Measurements from ENCODE around the gene LINGO4.
"Not testable (repeated sequence)": the region's sequence is repeated elsewhere in the genome, so short reads cannot be mapped to it uniquely, and the experiment has no call there.

Gene LINGO4

DNA sequence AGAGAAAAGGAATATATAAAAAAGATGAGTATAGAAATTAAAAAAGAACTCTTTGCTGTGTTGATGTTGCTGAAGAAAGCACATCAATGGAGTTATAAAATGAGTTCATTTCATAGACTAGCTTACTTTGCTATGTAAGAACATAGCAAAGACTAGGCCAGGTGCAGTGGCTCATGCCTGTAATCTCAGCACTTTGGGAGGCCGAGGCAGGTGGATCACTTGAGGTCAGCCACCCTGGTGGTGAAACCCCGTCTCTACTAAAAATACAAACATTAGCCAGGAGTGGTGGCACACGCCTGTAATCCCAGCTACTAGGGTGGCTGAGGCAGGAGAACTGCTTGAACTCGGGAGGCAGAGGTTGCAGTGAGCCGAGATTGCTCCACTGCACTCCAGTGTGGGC, 23.2 kb downstream of the LINGO4 start:
- not testable (repeated sequence) for DNase-seq (ENCODE audit: low spot score)

DNA sequence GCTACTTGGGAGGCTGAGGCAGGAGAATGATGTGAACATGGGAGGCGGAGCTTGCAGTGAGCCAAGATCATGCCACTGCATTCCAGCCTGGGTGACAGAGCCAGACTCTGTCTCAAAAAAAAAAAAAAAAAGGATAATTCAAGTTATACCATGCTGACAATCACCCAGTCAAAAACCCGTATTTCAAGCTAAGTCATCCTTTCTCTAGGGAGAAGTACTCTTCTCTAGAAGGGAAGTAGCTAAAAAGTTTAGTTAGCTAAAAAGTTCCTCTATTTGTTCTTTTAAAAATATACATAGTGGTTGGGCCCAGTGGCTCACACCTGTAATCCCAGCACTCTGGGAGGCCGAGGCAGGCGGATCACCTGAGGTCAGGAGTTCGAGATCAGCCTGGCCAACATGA, 24.5 kb downstream of the LINGO4 start:
- not testable (repeated sequence) for DNase-seq (ENCODE audit: low spot score)

DNA sequence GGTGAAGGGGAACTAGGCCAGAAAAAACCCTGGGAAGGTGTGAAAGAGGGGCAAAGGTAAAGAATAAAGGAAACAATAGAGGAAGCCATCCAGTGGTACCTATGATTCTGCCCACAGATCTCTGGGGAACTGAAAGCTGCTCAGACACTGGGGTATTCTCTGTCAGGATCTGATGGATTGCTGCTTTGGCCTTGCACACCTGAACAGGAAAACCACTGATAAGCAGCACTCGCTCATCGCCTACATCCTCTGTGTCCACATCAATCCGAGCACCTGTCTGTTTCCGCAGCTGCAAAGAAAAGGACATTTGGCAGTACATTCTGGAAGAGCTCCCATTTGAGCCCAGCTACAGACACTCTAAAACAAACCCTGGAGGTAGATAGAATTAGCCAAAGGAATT, 25.4 kb downstream of the LINGO4 start:
- DNase-seq (ENCODE audit: low spot score) = no peak

DNA sequence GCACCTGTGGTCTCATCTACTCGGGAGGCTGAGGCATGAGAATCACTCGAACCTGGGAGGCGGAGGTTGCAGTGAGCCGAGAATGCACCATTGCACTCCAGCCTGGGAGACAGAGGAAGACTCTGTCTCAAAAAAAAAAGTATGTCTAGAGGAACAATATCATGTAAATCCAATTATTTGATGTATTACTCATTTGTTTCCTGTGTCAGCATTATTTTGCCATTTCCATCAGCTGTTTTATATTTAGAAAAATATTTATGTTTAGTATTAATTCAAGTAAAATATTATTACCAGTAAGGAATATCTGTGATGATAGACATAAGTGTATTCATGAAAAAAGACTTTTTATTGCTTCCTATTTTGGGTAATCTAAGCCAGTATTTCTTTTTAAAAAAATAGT, 27.9 kb downstream of the LINGO4 start:
- no peak for DNase-seq (ENCODE audit: low spot score)

DNA sequence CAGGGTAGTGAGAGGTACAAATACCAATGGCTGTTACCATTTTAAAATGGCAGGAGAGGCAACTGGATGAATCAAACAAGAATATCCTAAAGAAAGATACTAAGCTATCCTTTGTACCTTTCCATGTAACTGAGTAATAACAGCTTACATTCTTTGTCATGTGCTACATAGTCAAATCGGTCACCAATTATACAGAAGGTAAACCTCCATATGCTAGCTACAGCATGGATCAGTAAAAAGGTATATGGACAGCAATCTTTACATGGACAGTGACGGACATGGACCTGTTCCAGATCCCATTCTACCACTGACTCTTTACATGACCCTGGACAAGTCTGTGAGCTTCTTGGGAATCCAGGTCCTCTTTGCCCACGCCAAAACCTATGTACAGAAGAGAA, 28.6 kb downstream of the LINGO4 start:
- DNase-seq (ENCODE audit: low spot score) = no peak

DNA sequence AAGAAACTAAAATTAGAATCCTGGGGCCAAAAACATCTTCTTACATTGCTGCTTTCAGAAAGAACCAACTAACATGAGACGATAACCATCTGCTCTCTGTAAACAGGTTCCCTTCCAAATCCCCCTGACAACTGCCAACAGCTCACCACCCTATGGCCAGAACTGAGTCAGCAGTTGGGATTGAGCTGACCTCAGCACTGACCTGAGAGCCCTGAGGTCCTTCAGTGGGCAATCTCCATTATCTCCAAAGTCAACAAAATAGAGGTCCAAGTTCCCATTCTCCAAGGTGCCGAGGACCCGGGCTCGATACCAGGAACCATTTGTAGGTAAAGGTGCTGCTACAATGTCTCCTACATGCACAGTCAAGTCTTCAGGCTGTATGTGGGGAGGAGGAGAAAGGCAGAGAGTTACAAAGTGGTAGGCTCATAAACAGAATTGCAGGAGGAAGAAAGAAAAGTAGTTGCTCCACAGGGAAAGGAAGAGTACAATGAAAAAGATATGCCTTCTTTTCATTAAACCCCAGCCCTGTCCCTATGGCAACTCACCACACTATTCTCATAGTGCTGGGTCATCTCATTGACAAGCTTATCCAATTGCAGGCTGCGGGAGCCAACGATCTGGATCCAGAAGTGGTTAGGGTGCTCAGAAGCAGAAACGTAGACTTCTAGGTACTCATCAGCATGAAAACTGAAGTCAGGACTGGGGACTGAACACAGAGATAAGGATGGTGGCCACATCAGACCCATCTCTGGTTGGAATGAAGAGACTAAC, 29.1 kb downstream of the LINGO4 start:
- no peak for DNase-seq (ENCODE audit: low spot score)

DNA sequence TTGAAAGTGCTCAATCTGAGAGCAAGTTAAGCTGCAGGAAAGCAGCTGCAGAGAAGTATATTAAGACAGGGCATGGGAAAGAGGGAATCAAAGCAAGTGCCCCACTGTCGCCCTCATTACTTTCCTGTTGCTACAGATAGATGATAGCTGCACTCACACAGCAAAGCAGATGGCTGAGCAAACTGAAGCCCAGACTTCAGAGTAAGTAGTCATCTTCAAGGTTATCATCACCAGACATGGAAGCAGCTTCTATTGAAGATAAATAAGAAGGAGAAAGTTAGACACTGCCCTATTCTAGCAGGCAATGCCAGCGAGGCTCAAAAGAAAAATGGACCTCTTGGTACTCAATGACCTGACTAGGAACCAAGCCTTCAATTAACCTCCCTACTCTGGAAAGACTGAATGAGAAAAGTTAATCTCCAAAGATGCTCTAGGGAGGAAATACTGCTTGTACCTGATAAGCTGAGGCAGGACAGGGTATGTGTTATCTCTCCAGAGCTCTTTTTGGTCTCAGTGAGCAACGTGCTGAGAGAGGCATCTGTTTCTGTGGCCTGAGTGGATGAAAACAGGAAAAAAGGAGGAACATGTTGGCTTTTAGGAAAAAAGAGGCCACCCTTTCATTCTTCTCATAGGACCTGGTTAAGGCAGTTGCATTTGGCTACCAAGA, 30.8 kb downstream of the LINGO4 start:
- no peak for DNase-seq (ENCODE audit: low spot score)

DNA sequence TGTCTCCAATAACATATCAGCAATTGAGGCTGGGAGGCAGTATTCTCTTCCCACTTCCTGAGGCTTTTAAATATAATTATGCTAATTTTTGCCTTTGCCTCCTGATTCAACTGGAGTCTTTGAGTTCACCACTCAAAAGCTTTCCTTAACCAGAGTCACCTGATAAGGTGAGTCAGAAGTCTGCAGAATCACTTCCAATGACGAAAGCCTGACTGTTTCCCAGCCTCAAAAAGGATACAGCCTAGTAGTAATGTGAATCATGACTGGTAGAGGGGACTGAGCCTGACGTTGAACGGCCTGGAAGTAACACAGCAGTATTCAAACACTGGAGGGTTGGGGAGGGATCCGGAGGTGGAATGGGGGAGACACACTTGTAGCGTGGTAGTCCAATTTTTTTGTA, 31.5 kb downstream of the LINGO4 start:
- no peak for DNase-seq (ENCODE audit: low spot score)

DNA sequence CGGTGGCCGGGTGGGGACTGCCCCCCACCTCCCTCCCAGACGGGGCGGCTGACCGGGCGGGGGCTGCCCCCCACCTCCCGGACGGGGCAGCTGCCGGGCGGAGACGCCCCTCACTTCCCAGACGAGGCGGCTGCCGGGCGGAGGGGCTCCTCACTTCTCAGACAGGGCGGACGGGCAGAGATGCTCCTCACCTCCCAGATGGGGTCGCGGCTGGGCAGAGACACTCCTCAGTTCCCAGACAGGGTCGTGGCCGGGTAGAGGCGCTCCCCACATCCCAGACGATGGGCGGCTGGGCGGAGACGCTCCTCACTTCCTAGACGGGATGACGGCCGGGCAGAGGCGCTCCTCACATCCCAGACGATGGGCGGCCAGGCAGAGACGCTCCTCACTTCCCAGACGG, 35.9 kb downstream of the LINGO4 start:
- not testable (repeated sequence) for DNase-seq (ENCODE audit: low spot score)

DNA sequence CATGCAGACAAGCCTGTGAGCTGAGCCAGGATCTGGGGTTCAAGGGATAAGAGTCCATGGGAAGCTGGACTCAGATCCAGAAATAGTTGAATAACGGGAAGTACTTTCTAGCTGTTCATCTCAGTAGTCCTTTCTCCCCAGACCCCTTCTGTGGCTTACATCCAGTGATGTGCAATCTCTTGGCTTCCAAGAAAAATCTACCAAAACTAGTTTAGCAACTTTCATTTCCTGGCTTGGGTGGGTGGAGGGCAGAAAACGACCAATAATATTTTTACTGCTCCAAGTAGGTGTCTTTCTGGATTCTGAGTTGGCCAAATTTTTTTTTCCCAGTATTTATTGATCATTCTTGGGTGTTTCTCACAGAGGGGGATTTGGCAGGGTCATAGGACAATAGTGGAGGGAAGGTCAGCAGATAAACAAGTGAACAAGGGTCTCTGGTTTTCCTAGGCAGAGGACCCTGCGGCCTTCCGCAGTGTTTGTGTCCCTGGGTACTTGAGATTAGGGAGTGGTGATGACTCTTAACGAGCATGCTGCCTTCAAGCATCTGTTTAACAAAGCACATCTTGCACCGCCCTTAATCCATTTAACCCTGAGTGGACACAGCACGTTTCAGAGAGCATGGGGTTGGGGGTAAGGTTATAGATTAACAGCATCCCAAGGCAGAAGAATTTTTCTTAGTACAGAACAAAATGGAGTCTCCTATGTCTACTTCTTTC, 36.7 kb downstream of the LINGO4 start:
- not testable (repeated sequence) for DNase-seq (ENCODE audit: low spot score)

DNA sequence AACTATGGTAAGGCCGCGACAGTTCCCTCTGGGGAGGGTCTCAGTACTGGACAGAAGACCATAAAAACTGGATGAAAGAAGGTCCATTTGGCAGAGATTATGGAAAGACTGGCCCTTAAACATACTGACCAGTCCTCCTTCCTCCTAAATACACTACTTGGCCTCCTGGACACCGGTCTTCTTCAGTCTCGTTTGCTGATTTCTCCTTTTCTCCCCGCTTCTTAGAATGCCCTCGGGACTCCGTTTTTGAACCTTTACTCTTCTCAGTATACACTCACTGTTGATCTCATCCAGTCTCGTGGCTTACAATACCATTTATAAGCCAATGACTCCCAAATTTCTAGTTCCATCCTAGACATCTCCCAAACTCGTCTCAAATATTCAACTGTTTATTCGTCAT, 41.2 kb downstream of the LINGO4 start:
- DNase-seq (ENCODE audit: low spot score) = no peak

DNA sequence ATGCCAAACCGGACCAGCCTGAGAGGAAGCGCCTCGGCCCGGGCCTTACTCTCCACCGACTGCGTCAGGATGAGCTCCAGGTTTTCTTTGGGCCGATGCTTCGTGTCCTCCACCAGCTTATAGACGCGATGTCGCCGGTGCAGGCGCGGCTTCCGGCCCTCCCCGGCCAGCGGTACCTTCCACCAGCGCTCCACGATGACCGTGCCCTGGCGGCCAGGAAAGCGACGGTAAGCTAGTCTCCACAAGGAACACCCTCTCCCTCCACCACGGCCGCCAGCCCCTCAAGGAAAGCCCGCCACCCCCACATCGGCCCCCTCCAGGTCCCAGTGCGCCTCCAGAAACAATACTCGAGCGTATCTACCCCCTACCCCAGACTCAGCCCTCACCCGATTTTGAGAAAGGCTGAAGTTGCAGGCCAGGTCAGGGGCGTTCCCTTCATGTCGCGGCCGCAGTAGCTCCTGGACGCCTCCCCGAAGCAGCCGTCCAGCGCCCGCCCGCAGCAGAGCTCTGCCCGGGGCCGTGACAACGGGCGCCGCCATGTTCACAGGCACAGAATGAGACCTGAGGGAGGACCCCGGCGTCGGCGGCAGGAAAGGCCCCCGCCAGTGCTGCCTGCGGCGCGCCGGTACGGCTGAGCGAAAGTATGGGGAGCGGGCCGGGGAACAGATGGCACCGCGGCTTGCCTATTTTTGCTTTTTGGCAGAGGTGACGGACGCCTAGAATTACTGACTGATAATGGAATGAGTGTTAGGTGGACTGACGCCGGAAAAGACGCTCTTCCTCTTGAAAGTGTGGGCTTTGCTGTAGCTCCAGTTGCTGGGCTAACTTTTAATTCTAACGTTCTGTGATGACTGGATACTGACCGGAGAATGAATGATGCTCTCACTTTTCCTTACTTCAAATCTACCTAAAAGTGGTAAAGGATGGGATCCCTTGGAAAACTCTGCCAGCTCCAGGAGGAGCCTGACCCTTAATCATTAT, 42.0 kb downstream of the LINGO4 start, which contains the start of gene MRPL9:
Gene MRPL9, minus strand, starts transcription at position 556 of the 981 bp plus-strand sequence. Its CDS starts 17 bp downstream, at position 539.
- DNase-seq (ENCODE audit: low spot score) = peak; percentile 91

DNA sequence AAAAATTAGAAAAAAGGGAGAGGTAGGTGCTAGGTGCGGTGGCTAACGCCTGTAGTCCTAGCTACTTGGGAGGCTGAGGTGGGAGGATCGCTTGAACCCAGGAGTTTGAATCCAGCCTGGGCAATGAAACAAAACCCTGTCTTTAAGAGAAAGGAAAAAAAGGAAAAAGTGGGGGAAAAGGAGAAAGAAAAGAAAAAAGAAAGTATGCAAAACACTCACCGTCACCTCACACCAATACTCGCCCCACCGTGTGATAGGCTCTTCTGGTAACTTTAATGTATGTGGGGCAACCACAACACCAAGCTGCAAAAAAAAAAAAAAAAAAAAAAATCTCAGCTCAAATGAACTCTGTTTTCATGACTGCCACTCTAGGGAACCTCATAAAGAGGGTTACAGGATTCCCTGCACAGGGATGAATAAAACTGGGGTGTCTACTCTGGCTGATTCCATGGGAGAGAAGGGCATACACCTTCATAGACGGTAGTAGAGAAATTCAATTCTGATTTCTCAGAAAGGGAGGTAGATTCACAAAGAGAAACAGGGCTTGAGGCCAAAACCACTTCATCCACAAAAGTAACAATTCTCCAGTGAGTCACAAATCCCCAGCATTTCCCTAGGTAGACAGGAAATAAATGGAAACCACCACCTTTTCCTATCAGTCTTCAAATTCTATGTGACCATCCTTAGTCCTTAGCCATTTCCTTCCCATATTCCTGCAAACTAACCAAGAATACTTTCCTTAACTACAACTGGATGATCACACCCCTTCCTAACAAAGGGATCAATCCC, 44.4 kb downstream of the LINGO4 start:
- DNase-seq (ENCODE audit: low spot score) = no peak

DNA sequence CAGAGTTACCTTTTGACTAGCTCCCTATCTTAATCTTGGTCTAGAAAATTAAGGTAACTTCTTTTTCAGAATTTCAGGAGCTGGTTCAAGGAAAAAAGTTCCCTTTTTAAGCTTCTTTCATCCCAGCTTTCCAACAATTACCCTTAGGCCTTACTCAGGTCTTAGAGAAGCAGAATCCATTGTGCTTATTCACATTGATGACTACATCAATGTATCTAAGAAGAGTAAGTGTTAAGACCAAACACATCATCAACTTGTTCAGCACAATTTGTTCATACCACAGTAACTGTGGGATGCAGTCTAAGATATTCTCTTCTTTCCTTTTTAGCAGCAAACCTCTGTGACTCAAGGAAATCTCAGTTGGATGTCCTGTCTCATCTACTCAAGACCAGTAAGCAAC, 46.0 kb downstream of the LINGO4 start:
- DNase-seq (ENCODE audit: low spot score) = no peak

DNA sequence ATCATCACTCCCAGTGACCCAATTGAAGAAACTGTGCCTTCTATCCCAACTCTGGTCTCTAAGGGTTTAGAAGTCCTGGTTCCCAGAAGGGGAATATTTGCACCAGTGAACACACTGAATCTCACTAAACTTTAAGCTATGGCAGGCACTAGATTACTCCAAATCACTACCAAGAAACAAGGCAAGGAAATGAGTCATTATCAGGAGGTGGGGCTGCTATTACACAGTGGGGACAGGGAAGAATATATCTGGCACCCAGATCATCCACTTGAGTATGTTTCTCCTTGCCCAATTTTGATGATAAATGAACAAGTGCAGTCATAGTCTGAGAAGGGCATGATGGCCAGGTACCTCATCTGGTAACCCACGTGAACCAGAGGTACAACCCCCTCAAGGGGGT, 48.9 kb downstream of the LINGO4 start:
- DNase-seq (ENCODE audit: low spot score) = no peak

Measured in left forelimb (tissue), 1 donor.